Right lung (tissue), 5 donors: Measurements from ENCODE around the gene CADPS. TPM values are rescaled to one million over a fixed set of nuclear protein-coding genes. Genes with fewer than 3 reads are reported as not detected.

Source experiments
- DNase-seq, 2 donors: peaks; one replicate each; pipeline ENCODE4 v3.0.0-alpha.2; 2013
- polyA plus RNA-seq, 5 donors: library from polyadenylated mRNA; unstranded; fragments of 120-200 nt; gene quantifications; one replicate each; pipeline versions ENCODE4 v1.2.1 to v1.2.3, GENCODE V29; 2013; ENCODE audit warnings: inconsistent platforms in 1 of 5, low replicate concordance in 1 of 5; ENCODE audit not compliant: insufficient read length in 5 of 5, insufficient read depth in 1 of 5

CADPS gene
- polyA plus RNA-seq, 5 donors: 1.3 to 3.3 (median 1.6) TPM

- no peak for DNase-seq
These were observed 62.6 kb downstream of the CADPS start for GRCh38 chr3:62812631-62813030.

DNA sequence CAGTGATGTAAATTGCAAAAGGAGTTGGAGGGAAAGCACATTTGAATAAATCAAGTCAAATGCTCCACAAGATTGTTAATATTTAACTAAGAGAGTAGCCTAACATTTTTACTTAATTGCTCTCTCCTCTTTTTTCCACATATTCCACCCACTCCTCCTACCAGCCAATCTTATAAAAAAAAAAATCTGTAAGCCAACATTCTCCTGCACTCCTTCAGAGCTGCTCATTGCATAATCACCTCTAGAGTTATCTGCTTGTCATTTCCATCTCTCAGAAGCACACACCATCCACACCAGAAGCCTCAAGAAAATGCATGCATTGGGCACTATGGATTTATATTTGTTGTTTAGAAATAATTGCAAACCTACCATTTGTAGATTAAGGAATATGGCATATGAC lies 64.1 kb downstream of the CADPS start:
- no peak for DNase-seq

DNA sequence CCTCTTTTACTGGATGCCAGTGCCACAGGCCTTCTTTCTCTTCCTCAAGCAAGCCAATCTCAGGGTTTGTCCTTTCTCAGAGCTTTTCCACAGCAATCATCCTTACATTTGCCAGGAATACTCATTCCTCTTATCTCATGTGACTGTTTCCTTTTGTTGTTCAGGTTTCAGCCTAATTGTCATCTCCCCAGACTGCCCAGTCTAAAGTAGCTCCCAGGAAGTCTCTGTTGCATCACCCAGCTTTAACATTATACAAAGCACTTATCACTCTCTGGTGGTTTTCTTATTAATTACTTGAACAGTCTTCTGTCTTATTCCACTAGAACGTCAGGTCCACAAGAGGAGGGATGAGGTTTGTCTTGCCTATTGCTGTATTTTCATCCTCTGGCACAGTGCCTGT lies 65.8 kb downstream of the CADPS start:
- no peak for DNase-seq

DNA sequence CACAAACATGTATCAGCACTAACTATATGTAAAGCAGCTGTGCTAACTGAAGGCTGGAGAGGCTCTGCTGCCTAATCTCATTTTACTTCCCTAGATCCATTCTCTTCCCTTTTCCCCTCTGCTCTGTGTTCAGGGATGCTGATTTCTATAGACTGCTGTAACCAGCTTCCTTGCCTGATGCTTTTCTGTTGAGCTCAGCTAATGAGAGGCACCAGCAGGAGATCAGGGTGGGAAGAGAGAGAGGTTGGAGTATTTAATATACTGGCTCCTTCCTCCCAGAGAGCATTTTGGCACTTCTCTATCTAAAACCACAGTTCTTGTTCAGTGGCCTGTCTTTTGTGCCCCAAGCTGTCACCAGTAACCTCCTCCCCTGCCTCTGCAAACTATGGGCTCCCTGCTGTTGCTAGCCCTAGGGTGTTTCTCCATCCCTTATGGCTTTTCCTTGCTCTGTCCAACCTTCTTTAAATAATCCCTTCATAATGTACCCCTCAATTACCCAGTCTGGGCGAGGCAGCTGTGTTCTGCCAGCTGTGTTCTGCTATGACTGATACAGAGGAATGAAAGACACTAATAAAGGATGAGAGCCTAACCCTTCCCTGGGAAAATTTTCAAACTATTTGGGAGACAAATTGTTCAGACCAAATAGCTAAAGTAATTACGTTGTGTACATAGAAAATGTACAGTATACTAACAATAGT lies 69.5 kb downstream of the CADPS start:
- no peak for DNase-seq

GRCh38 chr3:62805106-62805505 lies 70.1 kb downstream of the CADPS start:
- no peak for DNase-seq

- no peak for DNase-seq
These were observed 71.9 kb downstream of the CADPS start for GRCh38 chr3:62803276-62803675.

GRCh38 chr3:62798000-62798399 lies 77.2 kb downstream of the CADPS start:
- no peak for DNase-seq

DNA sequence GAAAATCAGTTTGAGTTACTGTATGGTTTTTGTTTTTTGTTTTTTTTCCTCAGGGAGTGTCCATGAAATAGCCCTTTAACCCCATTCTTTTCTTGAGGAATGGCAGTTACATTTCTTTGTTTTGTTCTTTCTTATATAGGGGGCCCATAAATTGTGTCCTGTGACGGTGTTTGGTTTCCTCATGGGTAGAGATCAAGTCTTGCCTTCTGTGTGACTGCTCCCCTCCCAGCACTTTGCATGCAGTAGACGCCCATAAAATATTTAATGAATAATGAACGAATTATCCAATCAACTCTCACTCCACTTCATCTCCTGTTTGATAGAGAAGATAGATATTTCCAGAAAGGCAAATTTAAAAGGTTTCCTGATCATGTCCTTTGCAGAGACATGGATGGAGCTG lies 78.1 kb downstream of the CADPS start:
- no peak for DNase-seq

DNA sequence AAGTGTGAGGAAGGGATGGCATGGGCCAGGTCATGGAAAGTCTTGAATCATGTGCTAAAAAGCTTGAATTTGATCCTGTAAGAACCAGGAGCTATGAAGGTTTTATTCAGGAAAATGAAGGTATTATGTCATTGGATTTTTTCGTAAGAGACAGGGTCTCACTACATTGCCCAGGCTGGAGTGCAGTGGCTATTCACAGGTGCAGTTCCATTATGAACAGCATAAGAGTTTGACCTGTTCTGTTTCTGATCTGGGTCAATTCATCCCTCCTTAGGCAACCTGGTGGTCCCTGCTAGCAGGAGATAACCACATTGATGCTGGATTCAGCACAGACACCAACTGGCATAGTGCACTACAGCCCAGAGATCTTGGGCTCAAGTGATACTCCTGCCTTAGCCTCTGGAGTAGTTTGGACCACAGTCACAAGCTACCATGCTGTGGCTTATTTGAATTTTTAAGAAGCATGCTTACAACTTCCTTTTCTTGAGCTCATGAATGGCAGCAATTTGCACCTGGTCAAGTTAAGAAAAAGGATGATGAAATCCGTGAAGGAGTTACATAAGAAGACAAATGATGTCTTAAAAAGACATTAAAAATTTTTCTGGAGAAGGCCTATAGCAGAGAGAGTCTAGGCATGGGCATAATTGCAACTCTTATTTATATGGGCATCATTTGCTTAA lies 79.1 kb downstream of the CADPS start:
- DNase-seq: no peak

GRCh38 chr3:62793946-62794345 lies 81.3 kb downstream of the CADPS start:
- DNase-seq: no peak

GRCh38 chr3:62785384-62785783 lies 89.8 kb downstream of the CADPS start:
- no peak for DNase-seq

DNA sequence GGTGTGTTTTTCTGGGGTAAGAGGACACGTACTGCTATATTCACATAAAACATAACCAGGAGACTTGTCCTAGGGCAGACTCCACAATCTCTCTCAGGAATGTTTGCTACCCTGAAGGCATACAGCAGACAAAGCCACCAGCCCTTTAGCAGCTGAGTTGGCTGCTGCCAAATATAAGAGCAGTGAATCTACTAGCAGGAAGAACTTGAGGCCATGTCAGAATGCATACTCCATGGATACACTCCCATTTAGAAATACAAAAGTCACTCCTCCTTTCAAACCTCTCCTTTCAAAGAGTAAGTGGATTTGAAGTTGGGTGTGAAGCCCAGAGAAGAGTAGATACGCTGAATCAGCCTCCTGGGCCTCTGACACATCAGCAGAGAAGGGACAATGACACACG lies 94.1 kb downstream of the CADPS start:
- DNase-seq: no peak

- no peak for DNase-seq
These were observed 97.5 kb downstream of the CADPS start for GRCh38 chr3:62777674-62778073.

DNA sequence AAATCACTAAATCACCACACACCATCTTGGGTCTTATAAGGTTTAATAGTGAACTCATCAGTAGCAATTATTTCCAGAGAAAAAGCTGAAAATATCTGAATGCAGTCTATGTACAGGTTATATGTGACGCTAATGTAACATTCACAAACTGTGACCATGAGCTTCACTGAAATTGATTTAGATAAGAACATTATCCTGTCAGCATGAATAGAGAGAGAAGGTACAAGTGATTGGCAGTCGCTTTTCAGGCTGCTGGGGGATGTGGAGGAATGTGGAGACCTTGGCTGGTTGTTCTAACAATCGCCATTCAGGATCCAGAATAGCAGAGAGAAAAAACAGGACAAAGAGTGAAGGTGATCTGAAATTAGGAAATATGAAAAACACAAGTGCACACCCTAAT lies 98.1 kb downstream of the CADPS start:
- no peak for DNase-seq

GRCh38 chr3:62774221-62774620 lies 101.0 kb downstream of the CADPS start:
- peak in 1 of 2 donors; percentile 6 for DNase-seq

DNA sequence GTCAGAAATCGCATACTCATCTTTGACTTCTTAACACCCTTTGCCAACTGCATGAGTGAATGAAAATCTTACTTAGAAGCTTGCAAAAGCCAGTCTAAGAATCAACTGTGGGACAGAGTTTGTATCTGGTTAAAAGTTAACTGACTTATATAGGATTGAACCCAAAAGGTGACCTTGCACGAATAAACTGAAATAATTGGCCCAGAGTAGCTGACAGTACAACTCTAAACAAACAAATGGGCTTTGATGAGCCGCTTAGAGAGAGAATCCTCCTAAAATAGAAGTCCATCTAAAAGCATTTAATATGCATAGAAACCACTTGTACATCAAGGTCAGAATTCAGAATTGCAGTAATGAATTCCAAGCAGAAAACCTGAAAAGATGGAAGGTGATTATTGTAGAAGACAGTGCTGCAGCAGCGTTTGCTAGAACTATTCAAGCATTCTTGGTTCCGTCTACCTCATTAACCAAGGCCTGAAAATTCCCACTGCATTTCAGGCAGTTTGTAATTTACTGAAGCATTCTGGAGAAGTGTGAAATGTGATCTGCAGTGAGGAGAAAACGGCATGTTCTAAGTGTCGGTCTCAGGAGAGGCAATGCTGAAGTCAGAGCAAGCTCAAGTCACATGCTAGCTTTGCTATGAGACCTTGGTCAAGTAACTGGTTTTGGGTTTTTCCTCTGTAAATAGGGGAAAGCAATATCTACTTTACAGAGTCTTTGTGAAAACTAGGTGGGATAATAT lies 103.7 kb downstream of the CADPS start:
- DNase-seq: no peak

DNA sequence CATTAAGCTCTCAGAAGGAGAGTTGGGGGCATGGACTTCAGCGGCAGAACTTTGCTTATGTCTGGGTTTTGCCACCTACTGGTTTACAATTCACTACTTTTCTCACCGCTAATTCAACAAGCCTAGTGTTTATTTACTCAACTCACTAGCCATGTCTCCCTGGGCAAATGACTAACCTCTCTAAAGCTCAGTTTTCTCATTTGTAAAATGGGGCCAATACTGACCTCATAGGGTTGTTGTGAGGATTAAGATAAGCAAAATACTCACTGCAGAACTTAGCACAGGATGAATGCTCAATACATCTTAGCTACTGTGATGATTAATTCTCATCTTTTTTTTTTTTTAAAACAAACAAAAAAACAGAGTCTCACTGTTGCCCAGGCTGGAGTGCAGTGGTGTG lies 106.3 kb downstream of the CADPS start:
- DNase-seq: no peak

DNA sequence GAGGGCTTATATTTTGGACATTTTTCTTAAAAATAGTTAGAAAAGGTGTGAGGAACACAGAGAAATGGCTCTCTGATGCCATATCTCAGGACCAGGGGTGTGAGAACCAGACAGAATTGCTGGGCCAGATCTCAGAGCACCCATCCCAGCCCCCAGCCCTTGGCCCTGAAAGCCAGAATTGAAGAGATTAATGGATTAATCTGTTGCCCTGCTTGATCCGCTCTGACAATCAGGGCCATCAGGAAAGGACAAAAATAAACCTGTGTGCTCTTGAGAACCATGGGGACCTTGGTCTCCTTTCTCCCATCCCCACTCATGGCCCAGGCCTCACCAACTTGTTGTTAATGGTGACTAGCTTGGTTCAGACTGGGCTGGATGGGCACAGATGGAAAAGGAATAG lies 113.5 kb downstream of the CADPS start:
- DNase-seq: no peak

GRCh38 chr3:62761311-62761710 lies 113.9 kb downstream of the CADPS start:
- no peak for DNase-seq

DNA sequence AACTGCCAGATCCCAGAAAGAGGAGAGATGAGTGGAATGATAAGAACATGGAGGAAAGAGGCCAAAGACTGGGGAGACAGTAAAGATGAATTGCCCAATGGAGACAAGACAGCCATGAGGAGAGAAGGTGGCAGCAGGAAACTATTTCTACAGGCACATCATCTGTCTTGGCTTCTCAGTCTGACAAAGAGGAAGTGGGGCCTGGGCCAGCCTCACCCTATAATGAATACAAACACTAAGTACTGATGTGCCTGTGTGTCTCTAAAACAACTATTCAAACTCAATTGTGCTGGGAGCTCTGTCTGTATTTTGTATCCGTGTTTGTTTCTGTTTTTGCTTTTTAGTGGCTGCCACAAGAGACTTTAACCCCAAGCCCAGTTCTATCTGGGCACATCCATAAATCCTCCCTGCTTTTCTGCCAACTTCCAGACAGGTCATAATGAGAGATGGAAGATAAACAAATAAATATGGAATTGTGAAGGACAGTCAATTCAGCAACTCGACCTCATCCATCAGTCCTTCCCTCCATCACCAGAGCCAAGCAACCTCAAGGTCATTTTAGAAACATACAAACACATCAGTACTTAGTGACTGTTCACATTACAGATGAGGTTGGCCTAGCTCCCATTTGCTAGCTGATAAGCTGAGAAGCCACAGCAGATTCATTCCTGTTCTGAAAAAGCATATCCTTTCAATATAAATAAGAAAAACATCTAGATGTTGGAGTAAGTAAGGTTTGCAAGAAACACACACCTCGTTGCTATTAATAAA lies 116.7 kb downstream of the CADPS start:
- DNase-seq: no peak

GRCh38 chr3:62757045-62757444 lies 118.2 kb downstream of the CADPS start:
- no peak for DNase-seq

GRCh38 chr3:62755285-62755684 lies 119.9 kb downstream of the CADPS start:
- no peak for DNase-seq
